GM12864 (cell line): Measurements from ENCODE around the gene AGER.
A peak's percentile ranks its signal among the peaks of the same experiment; 100 is the strongest.

Source experiments
- DNase-seq: peaks from one replicate; pipeline ENCODE4 v3.0.0-alpha.2; 2011; ENCODE audit warnings: low read depth
- H3K4me3 ChIP-seq: 2 replicates; pipeline ENCODE4 v1.5.1; 2011; ENCODE audit warnings: mild to moderate bottlenecking, low read depth, low read length, control low read depth
- CTCF ChIP-seq: IDR thresholded peaks from 2 replicates; pipeline ENCODE4 v1.5.1; 2011; ENCODE audit warnings: low read depth, mild to moderate bottlenecking, moderate library complexity, low read length, control low read depth, inconsistent platforms; ENCODE audit errors: missing control alignments

AGER gene

GRCh38 chr6:32183030-32183429 is 1.0 kb downstream of the AGER start:
- TF ChIP-seq CTCF: no peak
- DNase-seq: no peak
- H3K4me3 ChIP-seq: no peak overlapping the region

GRCh38 chr6:32182555-32182981 is 1.5 kb downstream of the AGER start:
- DNase-seq: no peak
- TF ChIP-seq CTCF: no peak
- no peak overlapping the region for H3K4me3 ChIP-seq

GRCh38 chr6:32181915-32182529 is 2.0 kb downstream of the AGER start:
- no peak for DNase-seq
- TF ChIP-seq CTCF: no peak
- H3K4me3 ChIP-seq: no peak overlapping the region

- no peak for TF ChIP-seq CTCF
- H3K4me3 ChIP-seq: no peak overlapping the region
- DNase-seq: no peak
Measured at GRCh38 chr6:32181148-32181702, 2.8 kb downstream of the AGER start.

GRCh38 chr6:32179766-32180405 is 4.2 kb downstream of the AGER start:
- DNase-seq: no peak
- H3K4me3 ChIP-seq: no peak overlapping the region; the same call in 1 of the 2 replicates
- no peak for TF ChIP-seq CTCF

- H3K4me3 ChIP-seq: peak overlapping the region; percentile 83
- no peak for TF ChIP-seq CTCF
- DNase-seq: no peak
Measured at GRCh38 chr6:32178547-32179440, 5.3 kb downstream of the AGER start.
